OCI-M1 (cell line): ENCODE measurements around the gene LGALSL.

Source experiments
- DNase-seq: peaks from one replicate; lab custom pipeline; 2025; lab: John Stamatoyannopoulos, UW

The LGALSL gene

DNA sequence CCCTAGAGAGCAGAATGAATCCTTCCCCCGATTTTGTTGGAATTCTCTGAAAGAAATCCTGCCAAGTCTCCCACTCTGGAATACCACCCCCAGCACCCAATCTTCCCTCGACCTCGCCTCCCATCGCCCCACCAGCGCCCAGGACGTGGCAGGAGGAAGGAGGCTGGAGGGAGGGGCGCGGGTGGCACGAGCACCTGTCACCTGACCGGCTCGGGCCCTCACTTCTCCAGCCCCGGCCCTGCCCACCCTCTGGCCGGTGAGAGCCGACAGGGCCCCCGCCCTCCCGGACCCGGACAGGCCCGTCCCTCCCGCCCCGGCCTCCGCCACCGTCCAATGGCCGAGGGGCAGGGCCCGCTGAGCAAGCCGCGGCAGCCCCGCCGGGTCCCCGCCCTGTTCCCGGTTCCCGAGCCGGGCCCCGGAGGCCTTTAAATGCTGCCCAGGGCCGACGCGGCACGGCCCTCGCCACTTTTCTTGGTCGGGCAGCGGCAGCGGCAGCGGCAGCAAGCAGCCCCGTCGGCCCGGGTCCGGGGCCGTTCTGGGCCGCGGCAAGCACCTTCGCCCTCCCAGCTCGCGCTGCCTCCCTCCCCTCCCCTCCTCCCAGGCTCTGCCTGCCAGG, at the start of gene LGALSL:
LGALSL (plus strand) TSS at position 393 of the 616 bp plus-strand sequence. CDS start 384 bp downstream, outside the sequence.
- peak; percentile 37 for DNase-seq

- DNase-seq: no peak
Measured at GRCh38 chr2:64404743-64405142, 49.2 kb upstream of the LGALSL start.

DNA sequence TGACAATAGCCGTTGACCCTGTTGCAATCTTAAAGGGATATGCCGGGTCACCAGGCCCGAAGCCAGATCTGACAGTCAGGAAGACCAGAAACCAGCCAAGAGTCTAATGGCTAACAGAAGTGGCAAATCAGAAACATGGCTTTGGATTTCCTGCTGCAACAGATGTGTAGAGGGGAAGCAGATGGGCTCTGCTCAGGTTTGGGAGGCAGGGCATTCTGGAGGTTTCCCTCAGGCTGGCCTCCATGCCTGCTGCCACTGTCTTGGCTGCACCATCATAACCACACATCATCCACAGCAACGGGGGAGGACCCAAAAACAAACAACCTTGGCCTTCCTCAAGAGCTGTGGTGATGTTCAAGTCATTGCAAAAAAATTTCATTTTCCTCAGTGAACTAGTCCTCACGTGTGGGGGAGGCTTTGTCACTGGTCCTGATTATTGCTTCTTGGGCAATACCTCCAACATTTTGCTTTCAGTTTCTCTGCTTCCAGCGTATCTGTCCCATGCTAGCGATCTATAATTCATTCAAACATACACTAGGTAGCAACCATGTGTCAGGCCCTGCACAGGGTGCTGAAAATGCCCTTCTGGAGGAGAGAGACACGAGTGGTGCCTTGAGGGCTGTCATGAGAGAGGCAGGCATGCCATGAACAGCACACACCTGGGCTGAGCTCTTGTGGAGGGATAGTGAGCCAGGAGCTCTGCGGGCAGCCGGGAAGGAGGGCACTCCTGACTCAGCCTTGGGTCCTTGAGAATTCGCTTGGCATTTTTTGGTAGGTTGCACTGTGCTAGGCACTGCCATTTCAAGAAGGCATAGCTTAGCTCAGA, 48.2 kb upstream of the LGALSL start:
- DNase-seq: peak; percentile 55

DNA sequence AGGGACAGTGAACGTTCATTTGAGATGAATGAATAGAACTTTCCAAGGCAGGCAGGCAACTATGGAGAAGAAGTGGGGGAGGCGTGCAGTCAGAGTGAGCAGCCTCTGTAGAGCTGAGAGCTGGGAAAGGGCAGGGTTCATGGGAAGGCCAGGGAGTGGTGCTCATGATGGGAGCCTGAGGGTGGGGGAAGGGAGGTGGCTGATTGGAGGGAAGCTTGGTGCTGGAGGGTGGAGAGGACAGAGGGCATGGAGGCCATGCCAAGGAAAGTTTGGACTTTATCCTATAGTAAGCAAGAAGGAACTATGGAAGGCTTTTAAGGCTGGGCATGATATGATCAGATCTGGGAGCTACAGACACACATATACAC, 47.6 kb upstream of the LGALSL start:
- DNase-seq: no peak

DNA sequence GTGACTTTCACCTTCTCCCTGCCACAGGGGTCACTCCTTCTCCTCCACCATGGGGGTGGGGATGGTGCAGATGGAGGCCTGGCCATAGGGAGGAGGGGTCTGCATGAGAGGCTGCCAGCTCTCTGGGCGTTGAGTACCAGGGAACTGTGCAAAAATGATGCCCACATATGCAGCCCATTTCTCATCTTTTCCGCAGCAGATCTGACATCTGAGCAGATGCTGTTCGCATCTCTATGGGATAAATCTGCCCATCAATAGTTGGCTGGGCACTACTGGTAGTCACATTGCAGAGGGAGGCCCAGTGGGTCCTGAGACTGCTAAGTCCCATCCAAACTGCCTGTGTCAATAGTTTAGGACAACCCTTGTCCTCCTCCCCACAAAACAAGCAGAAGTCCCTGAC, 45.9 kb upstream of the LGALSL start:
- no peak for DNase-seq

DNA sequence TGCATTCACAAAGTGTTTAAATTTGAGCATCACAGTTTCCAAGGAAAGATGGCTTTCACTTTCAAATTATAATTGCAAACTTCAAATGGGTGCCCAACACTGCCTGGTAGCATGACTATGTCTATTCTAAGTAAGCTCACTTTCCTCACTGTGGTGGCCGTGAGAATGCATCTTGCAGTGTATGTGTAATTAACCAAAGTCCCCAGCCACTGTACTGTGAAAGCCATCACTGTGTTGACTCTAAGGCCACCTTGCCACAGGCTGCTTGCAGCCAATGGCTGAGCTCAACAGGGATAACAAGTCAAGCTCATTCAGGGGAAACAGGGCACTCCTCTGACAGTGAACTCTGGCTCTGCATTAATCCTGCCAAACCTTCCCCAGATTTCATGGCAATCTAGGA, 43.3 kb upstream of the LGALSL start:
- peak; percentile 8 for DNase-seq

DNA sequence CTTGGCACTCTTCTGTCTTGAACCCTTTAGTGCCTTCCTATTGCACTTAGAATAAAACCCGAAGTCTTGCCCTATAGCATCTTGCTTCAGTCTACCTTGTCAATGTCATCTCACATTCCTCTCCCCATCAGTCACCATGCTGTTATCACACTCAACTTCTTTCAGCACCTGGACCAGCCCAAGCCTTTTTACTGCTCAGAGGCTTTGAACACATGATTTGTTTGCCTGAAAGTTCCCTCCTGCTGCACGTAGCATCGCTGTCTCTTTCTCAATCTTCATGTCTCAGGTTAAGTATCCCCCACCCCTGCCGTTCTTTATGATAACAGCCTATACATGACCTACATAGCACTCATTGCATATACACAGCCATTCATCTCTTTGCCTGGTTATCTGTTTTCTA, 41.3 kb upstream of the LGALSL start:
- no peak for DNase-seq

- DNase-seq: no peak
Measured at GRCh38 chr2:64414736-64415435, 39.1 kb upstream of the LGALSL start.

GRCh38 chr2:64417624-64418023, 36.3 kb upstream of the LGALSL start:
- no peak for DNase-seq

DNA sequence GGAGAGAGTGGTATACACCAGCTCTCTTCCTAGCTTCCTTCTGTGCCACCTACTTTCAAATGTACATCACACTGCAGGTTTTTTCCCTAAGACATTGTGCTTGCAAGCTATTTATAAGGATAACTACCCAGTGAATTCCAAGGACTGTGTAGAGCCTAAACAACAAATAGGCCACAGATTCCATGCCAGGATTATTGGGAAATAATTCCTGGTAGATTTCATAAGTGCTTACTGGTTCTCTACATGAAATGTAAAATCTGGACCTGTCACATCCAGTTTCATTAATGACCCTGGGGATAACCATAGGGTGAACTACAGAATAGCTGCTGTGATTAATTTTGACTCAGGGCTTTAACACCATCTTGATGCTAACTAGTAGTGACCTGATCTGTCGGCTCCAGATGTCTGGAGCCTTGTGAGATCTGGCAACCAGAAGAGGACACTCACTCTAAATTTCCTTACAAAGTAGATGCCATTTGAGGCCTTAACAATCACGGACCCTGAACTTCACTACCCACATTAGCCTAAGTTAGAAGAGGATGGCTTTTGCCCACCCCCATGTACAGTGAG, 34.3 kb upstream of the LGALSL start:
- no peak for DNase-seq

DNA sequence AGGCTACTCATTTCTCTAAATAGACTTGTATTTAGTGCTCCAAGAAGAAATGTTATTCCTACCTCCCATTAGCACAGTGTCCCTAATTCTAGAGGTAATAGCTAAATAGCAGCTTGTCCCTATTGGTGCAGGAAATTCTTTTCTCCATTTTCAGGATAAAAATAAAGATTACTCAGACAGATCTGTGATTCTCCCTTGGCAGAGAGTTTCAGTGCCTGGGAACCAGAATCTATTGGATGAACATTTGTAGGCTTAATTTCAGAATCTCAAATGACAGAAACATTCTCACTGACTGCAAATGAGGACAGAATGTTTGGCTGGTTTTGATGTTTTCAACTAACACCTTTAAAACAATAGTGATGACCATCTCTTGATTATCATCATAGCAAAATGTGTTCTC, 33.3 kb upstream of the LGALSL start:
- DNase-seq: no peak

GRCh38 chr2:64421201-64421600, 32.8 kb upstream of the LGALSL start:
- no peak for DNase-seq

GRCh38 chr2:64422466-64422865, 31.5 kb upstream of the LGALSL start:
- no peak for DNase-seq

- no peak for DNase-seq
Measured at GRCh38 chr2:64423303-64423702, 30.7 kb upstream of the LGALSL start.

GRCh38 chr2:64424416-64424987, 29.5 kb upstream of the LGALSL start:
- no peak for DNase-seq

GRCh38 chr2:64426183-64426952, 27.6 kb upstream of the LGALSL start:
- DNase-seq: no peak

GRCh38 chr2:64434039-64434657, 19.8 kb upstream of the LGALSL start:
- DNase-seq: no peak

DNA sequence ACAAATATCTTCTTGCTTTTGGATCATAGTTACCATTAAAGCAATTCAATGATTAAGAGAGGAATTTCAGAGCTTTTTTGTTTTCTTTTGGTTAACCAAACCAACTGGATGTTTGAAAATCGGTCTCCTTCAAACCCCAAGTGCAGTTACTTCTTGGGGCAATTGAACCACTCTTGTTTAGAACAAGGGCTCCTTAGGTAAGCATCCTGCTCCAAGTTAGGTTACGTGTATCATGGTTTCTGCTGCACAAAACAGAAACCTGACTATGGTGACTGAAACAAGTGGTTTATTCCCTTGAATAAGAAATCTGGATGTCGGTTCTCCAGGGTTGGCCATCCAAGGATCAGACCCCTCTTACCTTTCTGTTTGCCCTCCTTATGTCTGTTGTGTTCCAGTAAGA, 16.1 kb upstream of the LGALSL start:
- DNase-seq: no peak

GRCh38 chr2:64439194-64439593, 14.8 kb upstream of the LGALSL start:
- DNase-seq: no peak

DNA sequence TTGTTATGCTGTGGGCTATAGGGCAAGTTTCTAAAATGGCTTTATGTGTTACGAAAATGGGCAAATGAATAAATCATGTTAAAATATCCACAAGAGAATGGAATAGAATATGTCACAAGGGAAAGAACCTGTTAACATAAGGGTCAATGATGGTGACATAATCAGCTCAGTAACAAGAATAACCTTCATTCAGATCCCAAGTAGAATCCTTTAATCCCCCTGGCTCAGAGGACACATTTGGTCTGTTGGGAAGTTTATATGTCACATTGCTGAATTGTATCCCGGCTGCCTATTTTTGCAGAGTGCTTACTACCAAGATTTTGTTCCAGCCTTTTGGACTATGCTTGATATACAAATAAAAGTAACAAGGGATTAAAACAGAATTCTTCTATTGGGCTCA, 13.1 kb upstream of the LGALSL start:
- no peak for DNase-seq

DNA sequence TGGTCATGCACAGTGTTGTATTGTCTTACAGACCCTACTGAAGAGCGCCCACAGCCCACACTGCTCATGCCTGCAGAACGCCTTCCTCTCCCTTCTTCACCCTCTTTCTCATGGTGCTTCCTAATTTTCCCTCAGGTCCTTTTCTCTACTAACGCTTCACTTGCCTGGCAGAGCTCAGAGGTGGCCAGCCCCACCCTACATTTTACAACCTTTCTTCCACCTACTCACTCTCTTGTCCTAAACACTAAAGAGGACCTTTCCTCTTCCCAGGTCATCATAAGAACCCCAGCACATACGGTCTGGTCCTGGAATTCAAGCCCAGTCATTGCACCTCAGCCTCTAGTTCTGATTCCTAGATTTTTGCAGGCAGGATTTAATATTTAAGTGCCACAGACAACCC, 11.7 kb upstream of the LGALSL start:
- no peak for DNase-seq
